Loucy (cell line): Measurements from ENCODE around the gene SLFN11.
"Not testable (repeated sequence)": the region's sequence is repeated elsewhere in the genome, so short reads cannot be mapped to it uniquely, and the experiment has no call there.

Experiments used
- H2AFZ ChIP-seq: fragments of 200-600 bp; sonication (generic); 2 replicates; pipeline ENCODE4 v1.6.0; 2016; ENCODE audit warnings: antibody characterized with exemption, mild to moderate bottlenecking, low read length, moderate library complexity
- H3F3A ChIP-seq: fragments of 200-600 bp; 2 replicates; pipeline ENCODE4 v1.6.0; 2016; ENCODE audit warnings: antibody characterized with exemption, low read depth, mild to moderate bottlenecking
- H3K27me3 ChIP-seq: fragments of 200-600 bp; sonication (generic); 2 replicates; pipeline ENCODE4 v1.6.1; 2014; ENCODE audit warnings: low read length, mild to moderate bottlenecking; ENCODE audit not compliant: insufficient read depth, poor library complexity, severe bottlenecking
- H3K36me3 ChIP-seq: fragments of 200-600 bp; sonication (generic); 2 replicates; pipeline ENCODE4 v1.6.1; 2016; ENCODE audit warnings: low read length; ENCODE audit not compliant: insufficient read depth
- H3K4me1 ChIP-seq: fragments of 200-600 bp; sonication (generic); 2 replicates; pipeline ENCODE4 v1.5.1; 2014; ENCODE audit warnings: low read length, mild to moderate bottlenecking; ENCODE audit not compliant: insufficient read depth, poor library complexity, severe bottlenecking
- H3K4me2 ChIP-seq: fragments of 200-600 bp; sonication (generic); 2 replicates; pipeline ENCODE4 v1.6.0; 2014; ENCODE audit warnings: antibody characterized with exemption, low read length, low read depth, mild to moderate bottlenecking; ENCODE audit not compliant: poor library complexity, severe bottlenecking
- H3K4me3 ChIP-seq: fragments of 200-600 bp; sonication (generic); 2 replicates; pipeline ENCODE4 v1.5.1; 2014; ENCODE audit warnings: low read length, mild to moderate bottlenecking, mixed read lengths; ENCODE audit not compliant: poor library complexity, severe bottlenecking
- H3K79me2 ChIP-seq: fragments of 200-600 bp; sonication (generic); 2 replicates; pipeline ENCODE4 v1.6.1; 2014; ENCODE audit warnings: low read length; ENCODE audit not compliant: insufficient read depth
- H3K9ac ChIP-seq: fragments of 200-600 bp; sonication (generic); 2 replicates; pipeline ENCODE4 v1.6.0; 2014; ENCODE audit warnings: mild to moderate bottlenecking, low read depth, low read length, moderate library complexity; ENCODE audit not compliant: poor library complexity, severe bottlenecking
- H3K9me2 ChIP-seq: fragments of 200-600 bp; sonication (generic); replicated peaks from 2 replicates; pipeline ENCODE4 v1.6.1; 2016; ENCODE audit warnings: low read depth, low read length, mixed read lengths
- H3K9me3 ChIP-seq: fragments of 200-600 bp; sonication (generic); 2 replicates; pipeline ENCODE4 v1.6.1; 2014; ENCODE audit warnings: mild to moderate bottlenecking, antibody characterized with exemption, low read length, low read depth; ENCODE audit not compliant: insufficient read depth
- H4K20me1 ChIP-seq: fragments of 200-600 bp; sonication (generic); 2 replicates; pipeline ENCODE4 v1.6.0; 2014; ENCODE audit warnings: antibody characterized with exemption, low read length, mild to moderate bottlenecking; ENCODE audit not compliant: insufficient read depth, poor library complexity, severe bottlenecking
- EZH2phosphoT487 ChIP-seq: fragments of 200-600 bp; IDR thresholded peaks from 2 replicates; pipeline ENCODE4 v1.6.1; 2018; ENCODE audit warnings: antibody characterized with exemption, mild to moderate bottlenecking, moderate library complexity, borderline replicate concordance
- TF ChIP-seq, protein P1 (sequence below): fragments of 200-600 bp; sonication (generic); conservative IDR thresholded peaks from 2 replicates; pipeline ENCODE4 v1.5.1; 2014; ENCODE audit warnings: mild to moderate bottlenecking, antibody characterized with exemption, low read length

The SLFN11 gene

DNA sequence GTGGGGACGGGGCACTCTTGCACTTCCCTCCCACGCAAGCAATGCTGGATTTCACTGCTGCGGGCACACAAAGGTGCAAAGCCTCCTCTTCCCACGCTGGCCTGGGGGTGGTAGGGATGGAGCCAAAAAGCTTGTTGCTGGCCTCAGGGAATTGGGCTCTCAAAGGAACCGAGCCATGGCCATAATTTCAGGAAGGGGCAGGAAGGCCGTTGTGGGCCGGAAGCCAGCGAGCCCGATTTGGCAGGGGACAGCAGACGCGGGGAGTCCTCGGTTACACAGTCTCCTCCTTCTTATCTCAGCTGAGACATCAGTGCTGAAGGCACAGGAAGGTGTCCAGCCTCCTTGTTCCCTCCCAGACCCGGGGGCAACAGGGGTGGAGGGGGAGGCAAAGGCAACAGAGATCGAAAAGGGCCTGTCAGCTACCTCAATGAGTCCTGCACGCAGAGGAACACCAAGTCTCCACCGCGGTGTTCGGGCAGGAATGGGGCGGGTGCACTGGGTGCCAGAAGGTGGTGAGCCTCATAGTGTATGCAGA lies 59.5 kb downstream of the SLFN11 start:
- no peaks in the 10 kb centered on the region for H3K79me2 ChIP-seq
- H4K20me1 ChIP-seq: no peaks in the 10 kb centered on the region
- H3K4me1 ChIP-seq: peaks cover 8% of the 10 kb centered on the region
- H2AFZ ChIP-seq: no peak overlapping the region
- H3F3A ChIP-seq: no peaks in the 10 kb centered on the region
- TF ChIP-seq, protein P1, sequence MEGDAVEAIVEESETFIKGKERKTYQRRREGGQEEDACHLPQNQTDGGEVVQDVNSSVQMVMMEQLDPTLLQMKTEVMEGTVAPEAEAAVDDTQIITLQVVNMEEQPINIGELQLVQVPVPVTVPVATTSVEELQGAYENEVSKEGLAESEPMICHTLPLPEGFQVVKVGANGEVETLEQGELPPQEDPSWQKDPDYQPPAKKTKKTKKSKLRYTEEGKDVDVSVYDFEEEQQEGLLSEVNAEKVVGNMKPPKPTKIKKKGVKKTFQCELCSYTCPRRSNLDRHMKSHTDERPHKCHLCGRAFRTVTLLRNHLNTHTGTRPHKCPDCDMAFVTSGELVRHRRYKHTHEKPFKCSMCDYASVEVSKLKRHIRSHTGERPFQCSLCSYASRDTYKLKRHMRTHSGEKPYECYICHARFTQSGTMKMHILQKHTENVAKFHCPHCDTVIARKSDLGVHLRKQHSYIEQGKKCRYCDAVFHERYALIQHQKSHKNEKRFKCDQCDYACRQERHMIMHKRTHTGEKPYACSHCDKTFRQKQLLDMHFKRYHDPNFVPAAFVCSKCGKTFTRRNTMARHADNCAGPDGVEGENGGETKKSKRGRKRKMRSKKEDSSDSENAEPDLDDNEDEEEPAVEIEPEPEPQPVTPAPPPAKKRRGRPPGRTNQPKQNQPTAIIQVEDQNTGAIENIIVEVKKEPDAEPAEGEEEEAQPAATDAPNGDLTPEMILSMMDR: no peak
- TF ChIP-seq EZH2phosphoT487: no peak
- peaks cover under 1% of the 10 kb centered on the region; the same call in 1 of the 2 replicates for H3K9me3 ChIP-seq
- H3K4me2 ChIP-seq: no peak overlapping the region
- no peaks in the 10 kb centered on the region for H3K9me2 ChIP-seq
- no peak overlapping the region for H3K4me3 ChIP-seq
- no peak overlapping the region for H3K9ac ChIP-seq
- H3K36me3 ChIP-seq: no peaks in the 10 kb centered on the region
- no peaks in the 10 kb centered on the region for H3K27me3 ChIP-seq

DNA sequence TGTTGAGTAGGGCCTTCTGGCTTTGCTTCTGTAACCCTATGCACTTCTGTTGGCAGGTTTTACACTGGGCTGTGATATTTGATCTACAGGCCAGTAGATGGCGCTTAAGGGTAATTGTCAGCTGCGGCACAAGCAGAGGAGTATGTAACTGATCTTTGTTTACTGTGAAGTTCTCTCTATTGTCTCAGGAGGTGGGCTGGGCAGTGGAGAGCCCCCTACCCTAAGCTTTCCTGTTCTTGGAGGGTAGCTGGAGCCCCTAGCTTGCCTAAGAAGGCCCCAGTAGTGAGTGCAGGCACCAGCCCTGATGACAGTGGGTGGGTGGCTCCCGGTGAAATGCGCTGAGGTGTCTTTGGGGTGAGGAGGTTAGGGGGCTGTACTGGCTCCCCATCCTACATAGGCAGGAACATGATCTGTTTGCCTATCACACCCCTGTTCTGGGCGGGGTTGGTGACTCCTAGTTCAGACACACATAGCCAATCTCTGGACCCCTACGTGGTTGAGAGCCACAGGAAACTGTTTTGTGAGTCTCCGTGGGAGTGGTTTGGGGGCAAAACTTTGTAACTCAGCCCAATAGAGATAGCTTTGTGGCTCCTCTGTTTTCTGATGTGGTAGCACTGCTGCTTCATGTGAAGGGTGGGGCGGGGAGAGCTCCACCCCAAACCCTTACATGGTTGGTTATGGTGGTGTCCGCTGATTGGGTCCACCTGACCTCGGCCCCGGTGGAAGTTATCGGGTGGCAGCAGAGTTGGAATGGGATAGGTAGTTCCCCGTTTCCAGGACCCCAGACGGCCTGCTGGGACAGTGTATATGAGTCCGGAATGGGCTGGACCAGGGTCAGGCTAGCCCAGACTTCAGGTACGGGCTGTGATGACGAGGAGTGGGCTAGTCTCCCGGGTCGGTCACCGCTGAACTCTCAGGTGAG lies 60.4 kb downstream of the SLFN11 start:
- no peaks in the 10 kb centered on the region for H3K79me2 ChIP-seq
- H3K9me2 ChIP-seq: no peaks in the 10 kb centered on the region
- no peak overlapping the region for H3K9ac ChIP-seq
- H3K36me3 ChIP-seq: no peaks in the 10 kb centered on the region
- H3K4me2 ChIP-seq: peak overlapping the region; percentile 81
- no peaks in the 10 kb centered on the region for H3K27me3 ChIP-seq
- peak overlapping the region; percentile 79 for H2AFZ ChIP-seq
- peak overlapping the region; percentile 64 for H3K4me3 ChIP-seq
- peaks cover 8% of the 10 kb centered on the region for H3K4me1 ChIP-seq
- TF ChIP-seq EZH2phosphoT487: no peak
- TF ChIP-seq, protein P1: peak; percentile 90
- no peaks in the 10 kb centered on the region for H3F3A ChIP-seq
- peaks cover 3% of the 10 kb centered on the region; the same call in 1 of the 2 replicates for H3K9me3 ChIP-seq
- H4K20me1 ChIP-seq: no peaks in the 10 kb centered on the region

DNA sequence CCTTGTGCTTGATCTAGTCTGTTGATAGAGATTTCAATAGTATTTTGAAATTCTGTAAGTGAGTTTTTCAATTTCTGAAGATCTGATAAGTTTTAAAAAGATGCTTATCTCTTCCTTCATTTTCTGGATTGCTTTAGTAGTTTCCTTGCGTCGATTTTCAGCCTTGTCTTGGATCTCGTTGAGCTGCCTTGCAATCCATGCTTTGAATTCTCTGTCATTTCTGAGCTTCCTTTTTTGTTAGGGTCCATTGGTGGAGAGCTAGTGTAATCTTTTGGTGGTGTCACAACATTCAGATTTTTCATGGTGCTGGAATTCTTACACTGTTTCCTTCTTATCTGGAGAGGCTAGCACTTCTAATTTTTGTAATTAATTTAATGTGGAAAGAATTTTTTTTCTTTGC lies 61.1 kb downstream of the SLFN11 start:
- H3K4me3 ChIP-seq: no peak overlapping the region
- TF ChIP-seq, protein P1: no peak

GRCh38 chr17:35309345-35309744 lies 64.1 kb downstream of the SLFN11 start:
- not testable (repeated sequence) for H3K79me2 ChIP-seq, H3K4me1 ChIP-seq, H3K9ac ChIP-seq, H3K4me3 ChIP-seq, H3K9me2 ChIP-seq, H3K9me3 ChIP-seq, H4K20me1 ChIP-seq, H3K36me3 ChIP-seq, H3K27me3 ChIP-seq, H3K4me2 ChIP-seq, H3F3A ChIP-seq, H2AFZ ChIP-seq

More for the DNA sequence above, 61.1 kb downstream of the SLFN11 start:
- no peak overlapping the region for H2AFZ ChIP-seq
- H3K36me3 ChIP-seq: no peaks in the 10 kb centered on the region
- H3K9me3 ChIP-seq: peaks cover 3% of the 10 kb centered on the region; the same call in 1 of the 2 replicates
- no peaks in the 10 kb centered on the region for H3K79me2 ChIP-seq
- no peaks in the 10 kb centered on the region for H3F3A ChIP-seq
- no peaks in the 10 kb centered on the region for H4K20me1 ChIP-seq
- peaks cover 8% of the 10 kb centered on the region for H3K4me1 ChIP-seq
- no peaks in the 10 kb centered on the region for H3K27me3 ChIP-seq
- H3K9me2 ChIP-seq: no peaks in the 10 kb centered on the region
- H3K4me2 ChIP-seq: no peak overlapping the region
- no peak overlapping the region for H3K9ac ChIP-seq
